ENCODE data around the gene CELSR1. TPM values are rescaled to one million over a fixed set of nuclear protein-coding genes. Genes with fewer than 3 reads are reported as not detected.

The CELSR1 gene
- total and polyA plus RNA-seq, 2 donors (not counting 1 experiment from before 2014, with no cell fraction given) = 30.2 to 34.8 TPM

DNA sequence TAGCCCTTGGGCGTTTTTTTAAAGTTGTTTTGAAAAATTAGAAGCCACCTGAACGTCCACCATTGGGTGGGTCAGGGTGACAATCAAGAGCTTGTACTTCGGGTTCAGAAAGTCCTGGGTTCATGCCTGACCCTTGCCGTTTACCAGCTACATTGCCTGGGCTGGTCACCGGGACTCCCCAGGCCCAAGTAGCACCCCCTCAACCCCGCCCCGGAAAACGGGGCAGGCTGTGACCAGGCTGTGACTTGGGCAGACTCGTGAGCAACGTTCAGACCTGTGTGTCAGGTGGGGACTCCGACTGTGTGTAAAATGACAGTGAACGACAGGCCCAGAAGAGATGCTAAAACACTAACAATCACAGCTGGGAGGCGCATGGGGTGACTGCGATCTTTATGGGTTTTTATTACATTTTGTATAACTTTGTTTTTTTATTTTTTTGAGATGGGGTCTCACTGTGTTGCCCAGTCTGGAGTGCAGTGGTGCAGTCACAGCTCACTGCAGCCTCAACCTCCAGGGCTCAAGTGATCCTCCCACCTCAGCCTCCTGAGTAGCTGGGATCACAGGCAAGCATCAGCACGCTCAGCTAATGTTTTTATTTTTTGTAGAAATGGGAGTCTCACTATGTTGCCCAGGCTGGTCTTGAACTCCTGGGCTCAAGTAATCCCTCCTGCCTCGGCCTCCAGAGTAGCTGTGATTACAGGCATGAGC is 145.1 kb downstream of the CELSR1 start:
- Histone ChIP-seq H3K4me1 (ENCODE audit: control insufficient read depth in 2 of 2, insufficient read depth in 2 of 2, low read length in 2 of 2) (no peaks in the 10 kb centered on the region), H4K20me1 (ENCODE audit: control insufficient read depth, insufficient read depth, low read length, poor library complexity, severe bottlenecking) (no peaks in the 10 kb centered on the region), H3K36me3 (replicated peaks in 1 of 2; ENCODE audit: control extremely low read depth in 1 of 2, control insufficient read depth in 1 of 2, extremely low read depth in 1 of 2, insufficient read depth in 2 of 2, low read length in 1 of 2) (peaks cover 0 to 47% of the 10 kb centered on the region in 2 experiments), H3K9me3 (ENCODE audit: control extremely low read depth in 1 of 3, control insufficient read depth in 2 of 3, insufficient read depth in 1 of 3, low read length in 2 of 3) (no peaks in the 10 kb centered on the region), H3K27ac (ENCODE audit: low read length in 2 of 2) (no peak overlapping the region), H2AFZ (ENCODE audit: insufficient read depth, low read depth, low read length, poor library complexity, severe bottlenecking) (no peak overlapping the region), H3K27me3 (replicated peaks in 1 of 4; ENCODE audit: control extremely low read depth in 1 of 4, control insufficient read depth in 3 of 4, insufficient read depth in 4 of 4, low read length in 3 of 4) (no peaks in the 10 kb centered on the region), H3K4me2 (replicated peaks; ENCODE audit: low read depth, low read length, poor library complexity, severe bottlenecking) (no peak overlapping the region), H3K4me3 (ENCODE audit: control extremely low read depth in 1 of 5, extremely low read depth in 1 of 5, insufficient read depth in 1 of 5, low read depth in 2 of 5, low read length in 4 of 5) (no peak overlapping the region), H3K9ac (ENCODE audit: low read length) (no peak overlapping the region), H3K79me2 (ENCODE audit: control insufficient read depth, insufficient read depth, low read length) (no peaks in the 10 kb centered on the region)
- WGBS (ENCODE audit: insufficient coverage) = 93% methylated on average over 12 of the region's 16 CpGs
- intact Hi-C loops (cut with micrococcal nuclease) = no loop called here
- DNase-seq = no peak
- H3K27me3 Mint-ChIP-seq = no peaks in the 10 kb centered on the region
- H3K4me1 Mint-ChIP-seq = no peaks in the 10 kb centered on the region
- ChIA-PET CTCF (interaction anchor here (2.4 kb wide), 1 partner anchor 25 kb away, joined by 8 read pairs; no protein-coding TSS in a partner anchor), POLR2A (no interaction called here)
- ATAC-seq (ENCODE audit: low read depth) = no peak
- H3K27ac Mint-ChIP-seq = no peak overlapping the region
- no peaks in the 10 kb centered on the region for H3K9me3 Mint-ChIP-seq (ENCODE audit: insufficient read depth)
- no peak overlapping the region for H3K4me3 Mint-ChIP-seq
- TF ChIP-seq CTCF (IDR thresholded peaks at IDR 0.05) (no peak), EZH2 (IDR thresholded peaks at IDR 0.05; ENCODE audit: borderline replicate concordance, insufficient read depth, low read depth, low read length, poor library complexity, severe bottlenecking) (no peak)

- H3K27ac ChIP-seq (ENCODE audit: low read length in 2 of 2) = no peak overlapping the region
- Mint-ChIP-seq H3K9me3 (ENCODE audit: insufficient read depth) (no peaks in the 10 kb centered on the region), H3K4me1 (no peaks in the 10 kb centered on the region), H3K27me3 (no peaks in the 10 kb centered on the region), H3K4me3 (no peak overlapping the region), H3K27ac (no peak overlapping the region)
- intact Hi-C loops (cut with micrococcal nuclease) = no loop called here
- no peak overlapping the region for H3K9ac ChIP-seq (ENCODE audit: low read length)
- DNase-seq (no peak), ATAC-seq (ENCODE audit: low read depth) (no peak)
- H3K4me1 ChIP-seq (ENCODE audit: control insufficient read depth in 2 of 2, insufficient read depth in 2 of 2, low read length in 2 of 2) = no peaks in the 10 kb centered on the region
- no peak overlapping the region for H3K4me2 ChIP-seq (replicated peaks; ENCODE audit: low read depth, low read length, poor library complexity, severe bottlenecking)
- 95% methylated on average over 36 of the region's 36 CpGs for WGBS (ENCODE audit: insufficient coverage)
- no peaks in the 10 kb centered on the region for H4K20me1 ChIP-seq (ENCODE audit: control insufficient read depth, insufficient read depth, low read length, poor library complexity, severe bottlenecking)
- no peaks in the 10 kb centered on the region for H3K27me3 ChIP-seq (replicated peaks in 1 of 4; ENCODE audit: control extremely low read depth in 1 of 4, control insufficient read depth in 3 of 4, insufficient read depth in 4 of 4, low read length in 3 of 4)
- no peak overlapping the region for H2AFZ ChIP-seq (ENCODE audit: insufficient read depth, low read depth, low read length, poor library complexity, severe bottlenecking)
- no peaks in the 10 kb centered on the region for H3K79me2 ChIP-seq (ENCODE audit: control insufficient read depth, insufficient read depth, low read length)
- no peak for TF ChIP-seq EZH2 (IDR thresholded peaks at IDR 0.05; ENCODE audit: borderline replicate concordance, insufficient read depth, low read depth, low read length, poor library complexity, severe bottlenecking)
- TF ChIP-seq CTCF (IDR thresholded peaks at IDR 0.05) = no peak
- CTCF ChIA-PET = interaction anchor here (2.4 kb wide), 1 partner anchor 24 kb away, joined by 8 read pairs; no protein-coding TSS in a partner anchor
- POLR2A ChIA-PET = no interaction called here
- H3K4me3 ChIP-seq (ENCODE audit: control extremely low read depth in 1 of 5, extremely low read depth in 1 of 5, insufficient read depth in 1 of 5, low read depth in 2 of 5, low read length in 4 of 5) = no peak overlapping the region
- peaks cover 0 to 41% of the 10 kb centered on the region in 2 experiments for H3K36me3 ChIP-seq (replicated peaks in 1 of 2; ENCODE audit: control extremely low read depth in 1 of 2, control insufficient read depth in 1 of 2, extremely low read depth in 1 of 2, insufficient read depth in 2 of 2, low read length in 1 of 2)
- H3K9me3 ChIP-seq (ENCODE audit: control extremely low read depth in 1 of 3, control insufficient read depth in 2 of 3, insufficient read depth in 1 of 3, low read length in 2 of 3) = no peaks in the 10 kb centered on the region
These were observed 145.8 kb downstream of the CELSR1 start for GRCh38 chr22:46391486-46392136.
